Keratinocyte (primary cell): Measurements from ENCODE around the gene RASL10A. TPM values are rescaled to one million over a fixed set of nuclear protein-coding genes. Genes with fewer than 3 reads are reported as not detected.
A peak's percentile ranks its signal among the peaks of the same experiment; 100 is the strongest.

Experiments
- DNase-seq: peaks from one replicate; pipeline ENCODE4 v3.0.0-alpha.2; 2011; ENCODE audit warnings: low read depth, missing footprints, low spot score
- FAIRE-seq: peaks from 2 replicates; lab custom pipeline; 2011; peaks lifted over from hg19 to GRCh38; lab: Jason Lieb, UNC
- H2AFZ ChIP-seq: 2 replicates; pipeline ENCODE4 v1.6.0; 2012; ENCODE audit warnings: low read length, control low read depth, inconsistent platforms; ENCODE audit not compliant: control insufficient read depth
- H3K27ac ChIP-seq: 2 replicates; pipeline ENCODE4 v1.5.1; 2011; ENCODE audit warnings: low read length; ENCODE audit not compliant: control insufficient read depth, insufficient read depth
- H3K27me3 ChIP-seq: 3 replicates; pipeline ENCODE4 v1.6.0; 2011; ENCODE audit warnings: low read length; ENCODE audit not compliant: control insufficient read depth, insufficient read depth; ENCODE audit errors: extremely low read depth
- H3K36me3 ChIP-seq, 2 experiments: 2 replicates in 1 of 2; 3 replicates in 1 of 2; pipeline ENCODE4 v1.5.1; 2011; ENCODE audit warnings: low read length in 2 of 2, mild to moderate bottlenecking in 1 of 2; ENCODE audit not compliant: control insufficient read depth in 2 of 2, insufficient read depth in 2 of 2; ENCODE audit errors: extremely low read depth in 1 of 2
- H3K4me1 ChIP-seq: 3 replicates; pipeline ENCODE4 v1.5.1; 2011; ENCODE audit warnings: low read length; ENCODE audit not compliant: control insufficient read depth, insufficient read depth; ENCODE audit errors: extremely low read depth
- H3K4me2 ChIP-seq: 3 replicates; pipeline ENCODE4 v1.6.0; 2011; ENCODE audit warnings: low read depth, low read length; ENCODE audit not compliant: control insufficient read depth, insufficient read depth; ENCODE audit errors: extremely low read depth
- H3K4me3 ChIP-seq, 3 experiments: fragments of 200-600 bp in 1 of 3; sonication (generic) in 1 of 3; 2 replicates in 2 of 3; 3 replicates in 1 of 3; pipeline ENCODE4 v1.5.1; 2011 to 2016; ENCODE audit warnings: low read length in 3 of 3, mild to moderate bottlenecking in 3 of 3, control low read depth in 2 of 3, inconsistent platforms in 1 of 3, low read depth in 1 of 3, mixed read lengths in 1 of 3, mixed run types in 1 of 3, moderate library complexity in 1 of 3; ENCODE audit not compliant: control insufficient read depth in 2 of 3, insufficient read depth in 2 of 3; ENCODE audit errors: extremely low read depth in 1 of 3
- H3K79me2 ChIP-seq: 2 replicates; pipeline ENCODE4 v1.6.0; 2012; ENCODE audit warnings: low read length; ENCODE audit not compliant: control insufficient read depth, insufficient read depth
- H3K9ac ChIP-seq: 3 replicates; pipeline ENCODE4 v1.6.0; 2011; ENCODE audit warnings: low read length; ENCODE audit not compliant: control insufficient read depth, insufficient read depth; ENCODE audit errors: extremely low read depth
- H3K9me1 ChIP-seq: 3 replicates; pipeline ENCODE4 v1.6.0; 2011; ENCODE audit warnings: low read length; ENCODE audit not compliant: control insufficient read depth, insufficient read depth; ENCODE audit errors: extremely low read depth
- H3K9me3 ChIP-seq: 2 replicates; pipeline ENCODE4 v1.5.1; 2012; ENCODE audit warnings: low read depth, low read length; ENCODE audit not compliant: control insufficient read depth
- H4K20me1 ChIP-seq: 3 replicates; pipeline ENCODE4 v1.6.0; 2011; ENCODE audit warnings: low read length; ENCODE audit not compliant: control insufficient read depth, insufficient read depth; ENCODE audit errors: extremely low read depth
- CTCF ChIP-seq, 3 experiments: IDR thresholded peaks in 1 of 3; conservative IDR thresholded peaks in 1 of 3; optimal IDR thresholded peaks in 1 of 3; 2 replicates in 2 of 3; 3 replicates in 1 of 3; pipeline versions ENCODE3 to v1.5.1; 2011; ENCODE audit warnings: low read length in 3 of 3, mild to moderate bottlenecking in 3 of 3, moderate library complexity in 2 of 3, control low read depth in 1 of 3, inconsistent platforms in 1 of 3; ENCODE audit not compliant: insufficient read depth in 2 of 3; ENCODE audit errors: extremely low read depth in 1 of 3
- EZH2 ChIP-seq: IDR thresholded peaks from one replicate; pipeline ENCODE4 v1.6.1; 2012; ENCODE audit warnings: inconsistent platforms, mild to moderate bottlenecking, low read length, moderate library complexity
- dilution Hi-C: fragments of 300-500 bp; cut with MboI; formaldehyde crosslinking; loops from one replicate; pipeline ENCODE4 v1.7.0; 2020; ENCODE audit warnings: low sequenced_read_pairs; ENCODE audit not compliant: extremely low pct_ligation_motif_present
- polyA plus RNA-seq, 5 experiments: library from polyadenylated mRNA; depleted of rRNA in 3 of 5; stranded (reverse) in 3 of 5; stranded (forward) in 1 of 5; unstranded in 1 of 5; fragments of >200 nt; gene quantifications; 1 replicate in 1 of 5; 2 replicates in 3 of 5; 3 replicates in 1 of 5; pipeline versions ENCODE4 v1.2.1 to v1.2.3, GENCODE V29; 2011 to 2012; ENCODE audit warnings: missing spikeins in 2 of 5, low read depth in 1 of 5, low replicate concordance in 1 of 5

Gene RASL10A
- polyA plus RNA-seq, 1 donor (not counting 4 experiments of a cell fraction or from before 2014, with no cell fraction given), result not detected

DNA sequence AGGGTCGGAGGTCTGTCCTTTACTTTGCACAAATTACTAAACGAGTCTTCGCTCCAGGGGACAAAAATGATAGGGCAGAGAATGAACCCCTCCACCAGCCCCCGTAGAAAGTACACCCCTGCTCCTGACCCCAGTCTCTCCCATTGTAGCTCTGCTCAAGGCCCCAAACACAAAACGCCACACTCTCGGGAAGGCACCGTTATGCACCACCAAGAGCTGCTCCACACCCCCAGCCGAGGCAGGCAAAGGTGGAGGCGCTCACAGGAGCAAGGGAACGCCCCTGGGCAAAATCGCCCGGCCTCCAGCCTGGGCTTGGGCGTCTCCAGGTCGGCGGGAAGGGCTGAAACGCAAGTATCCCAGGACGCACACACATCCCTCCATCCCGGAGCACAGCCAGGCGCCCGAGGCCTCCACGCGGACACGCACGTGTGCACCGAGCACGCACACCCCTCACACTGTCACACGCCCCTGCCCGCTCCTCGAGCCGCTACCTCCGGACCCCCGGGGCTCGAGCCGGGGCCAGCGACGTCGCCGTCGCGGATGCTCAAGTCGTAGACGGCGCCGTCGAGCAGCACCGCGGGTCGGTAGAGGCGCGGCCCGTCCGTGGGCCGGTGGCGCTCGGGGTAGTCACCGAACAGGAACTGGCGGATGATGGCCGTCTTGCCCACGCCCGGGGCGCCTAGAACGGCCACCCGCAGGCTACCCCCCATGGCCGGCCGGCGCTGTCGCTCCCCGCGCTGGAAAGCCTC, 786 bp downstream of the RASL10A start:
- peaks cover 5 to 15% of the 10 kb centered on the region in 2 experiments for H3K36me3 ChIP-seq
- no peak for FAIRE-seq
- dilution Hi-C loops, result no loop called here
- H3K9ac ChIP-seq, result no peak overlapping the region
- H3K9me1 ChIP-seq, result no peaks in the 10 kb centered on the region
- peak overlapping the region; percentile 48 for H3K4me2 ChIP-seq
- peaks cover 42% of the 10 kb centered on the region for H3K27me3 ChIP-seq
- H2AFZ ChIP-seq, result no peak overlapping the region
- peaks cover 22% of the 10 kb centered on the region for H3K4me1 ChIP-seq
- no peak for DNase-seq
- peaks cover 6% of the 10 kb centered on the region for H3K79me2 ChIP-seq
- no peaks in the 10 kb centered on the region for H3K9me3 ChIP-seq
- H3K4me3 ChIP-seq, result peak overlapping the region in 2 of 3 experiments; percentile 22 to 38
- TF ChIP-seq EZH2 (peak; percentile 70), CTCF (optimal IDR thresholded peaks at IDR 0.05 in 1 of 3, IDR thresholded peaks at IDR 0.05 in 1 of 3, conservative IDR thresholded peaks at IDR 0.05 in 1 of 3; ENCODE audit: extremely low read depth in 1 of 3, insufficient read depth in 2 of 3, low read length in 3 of 3) (no peak)
- H4K20me1 ChIP-seq, result peaks cover 7% of the 10 kb centered on the region
- H3K27ac ChIP-seq, result no peak overlapping the region

- peaks cover 7% of the 10 kb centered on the region for H4K20me1 ChIP-seq
- H2AFZ ChIP-seq, result no peak overlapping the region
- peaks cover 42% of the 10 kb centered on the region for H3K27me3 ChIP-seq
- DNase-seq, result no peak
- H3K9ac ChIP-seq, result no peak overlapping the region
- no peak overlapping the region for H3K4me3 ChIP-seq
- H3K27ac ChIP-seq, result no peak overlapping the region
- dilution Hi-C loops, result no loop called here
- peak overlapping the region; percentile 8 for H3K4me2 ChIP-seq
- peaks cover 5 to 20% of the 10 kb centered on the region in 2 experiments for H3K36me3 ChIP-seq
- H3K9me1 ChIP-seq, result no peaks in the 10 kb centered on the region
- TF ChIP-seq EZH2 (no peak), CTCF (optimal IDR thresholded peaks at IDR 0.05 in 1 of 3, IDR thresholded peaks at IDR 0.05 in 1 of 3, conservative IDR thresholded peaks at IDR 0.05 in 1 of 3; ENCODE audit: extremely low read depth in 1 of 3, insufficient read depth in 2 of 3, low read length in 3 of 3) (no peak)
- H3K4me1 ChIP-seq, result peaks cover 31% of the 10 kb centered on the region
- peaks cover 15% of the 10 kb centered on the region for H3K79me2 ChIP-seq
- no peaks in the 10 kb centered on the region for H3K9me3 ChIP-seq
- no peak for FAIRE-seq
Observed at GRCh38 chr22:29313576-29314466, 1.7 kb downstream of the RASL10A start.
